ENCODE results near the gene PDCD1LG2.

DNA sequence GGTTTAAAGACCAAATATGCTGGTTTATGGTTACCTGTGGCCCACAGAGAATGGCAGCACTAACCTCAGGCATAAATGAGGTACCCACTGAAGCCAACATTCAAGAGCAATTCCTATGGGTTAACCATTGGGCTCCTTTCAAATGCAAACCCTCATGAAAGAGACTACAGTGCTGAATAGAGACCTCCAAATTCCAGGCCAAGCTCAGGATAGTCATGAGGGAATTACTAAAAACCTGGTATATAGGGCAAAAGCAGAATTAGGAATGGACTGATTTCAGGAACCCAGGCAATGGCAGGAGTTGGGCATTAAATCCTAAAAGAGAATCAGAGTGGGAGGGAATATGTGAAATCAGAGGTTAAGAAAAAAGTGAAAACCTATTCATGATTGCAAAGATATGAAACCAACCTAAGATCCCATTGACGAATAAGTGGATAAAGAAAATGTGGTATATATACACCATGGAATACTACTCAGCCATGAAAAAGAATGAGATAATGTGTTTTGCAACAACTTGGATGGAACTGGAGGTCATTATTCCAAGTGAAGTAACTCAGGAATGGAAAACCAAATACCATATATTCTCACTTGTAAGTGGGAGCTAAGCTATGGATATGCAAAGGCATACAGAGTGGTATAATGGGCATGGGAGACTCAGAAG is 51.6 kb downstream of the PDCD1LG2 start:
- TF ChIP-seq, protein P1, sequence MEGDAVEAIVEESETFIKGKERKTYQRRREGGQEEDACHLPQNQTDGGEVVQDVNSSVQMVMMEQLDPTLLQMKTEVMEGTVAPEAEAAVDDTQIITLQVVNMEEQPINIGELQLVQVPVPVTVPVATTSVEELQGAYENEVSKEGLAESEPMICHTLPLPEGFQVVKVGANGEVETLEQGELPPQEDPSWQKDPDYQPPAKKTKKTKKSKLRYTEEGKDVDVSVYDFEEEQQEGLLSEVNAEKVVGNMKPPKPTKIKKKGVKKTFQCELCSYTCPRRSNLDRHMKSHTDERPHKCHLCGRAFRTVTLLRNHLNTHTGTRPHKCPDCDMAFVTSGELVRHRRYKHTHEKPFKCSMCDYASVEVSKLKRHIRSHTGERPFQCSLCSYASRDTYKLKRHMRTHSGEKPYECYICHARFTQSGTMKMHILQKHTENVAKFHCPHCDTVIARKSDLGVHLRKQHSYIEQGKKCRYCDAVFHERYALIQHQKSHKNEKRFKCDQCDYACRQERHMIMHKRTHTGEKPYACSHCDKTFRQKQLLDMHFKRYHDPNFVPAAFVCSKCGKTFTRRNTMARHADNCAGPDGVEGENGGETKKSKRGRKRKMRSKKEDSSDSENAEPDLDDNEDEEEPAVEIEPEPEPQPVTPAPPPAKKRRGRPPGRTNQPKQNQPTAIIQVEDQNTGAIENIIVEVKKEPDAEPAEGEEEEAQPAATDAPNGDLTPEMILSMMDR (IDR thresholded peaks at IDR 0.05; ENCODE audit: low read depth, low read length, poor library complexity, severe bottlenecking): no peak
- no peak for TF ChIP-seq EZH2phosphoT487 (IDR thresholded peaks at IDR 0.05; ENCODE audit: borderline replicate concordance, low read length)
